Measurements from ENCODE around the gene C1orf146. TPM values are rescaled to one million over a fixed set of nuclear protein-coding genes. Genes with fewer than 3 reads are reported as not detected.

The C1orf146 gene
- total and polyA plus RNA-seq, 3 donors from 2014 or later, result 3.2 to 11.1 (median 8.0) TPM

GRCh38 chr1:92259350-92259749, 41.6 kb downstream of the C1orf146 start:
- Histone ChIP-seq H3K27ac (no peak overlapping the region), H3K36me3 (ENCODE audit: low read depth, missing control alignments) (no peaks in the 10 kb centered on the region), H3K9me3 (no peaks in the 10 kb centered on the region), H3K27me3 (no peaks in the 10 kb centered on the region), H3K4me1 (no peaks in the 10 kb centered on the region), H3K4me3 (no peak overlapping the region)
- no peak for TF ChIP-seq POLR2A (IDR thresholded peaks at IDR 0.05)
- no peak for TF ChIP-seq CTCF (IDR thresholded peaks at IDR 0.05)
- intact Hi-C loops (cut with DNase I; ENCODE audit: low total_unique reads), result no loop called here
- WGBS, 2 donors, result 95 to 100% methylated on average over 1 of the region's 1 CpG
- no peak for DNase-seq

DNA sequence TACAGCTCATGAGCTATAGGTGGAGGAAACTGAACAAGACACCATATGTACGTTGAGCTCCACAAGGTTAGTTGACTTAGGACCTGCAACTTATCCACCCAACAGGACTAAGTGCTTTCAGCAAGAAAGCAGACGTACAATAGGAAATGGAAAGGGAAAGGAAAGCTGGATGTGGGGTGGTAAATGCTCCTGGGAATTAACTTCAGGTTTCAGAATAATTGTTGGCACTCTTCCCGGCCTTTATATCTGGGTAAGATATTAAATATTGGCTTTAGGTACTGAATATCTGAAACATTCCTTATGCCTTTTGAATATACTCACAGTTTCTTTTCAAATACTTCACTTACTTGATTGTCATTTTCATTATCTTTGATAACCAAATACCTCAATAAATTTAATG, 44.8 kb downstream of the C1orf146 start:
- 80% methylated on average over 3 of the region's 3 CpGs for WGBS, 2 donors
- Histone ChIP-seq H3K36me3 (ENCODE audit: low read depth, missing control alignments) (no peaks in the 10 kb centered on the region), H3K27me3 (no peaks in the 10 kb centered on the region), H3K4me3 (no peak overlapping the region), H3K9me3 (no peaks in the 10 kb centered on the region), H3K27ac (no peak overlapping the region), H3K4me1 (no peaks in the 10 kb centered on the region)
- no peak for DNase-seq
- TF ChIP-seq CTCF (IDR thresholded peaks at IDR 0.05), result no peak
- no peak for TF ChIP-seq POLR2A (IDR thresholded peaks at IDR 0.05)
- intact Hi-C loops (cut with DNase I; ENCODE audit: low total_unique reads), result no loop called here

- DNase-seq, result no peak
- no peaks in the 10 kb centered on the region for H3K9me3 ChIP-seq
- no peak for TF ChIP-seq CTCF (IDR thresholded peaks at IDR 0.05)
- 77 to 94% methylated on average over 1 of the region's 1 CpG for WGBS, 2 donors
- H3K4me3 ChIP-seq, result no peak overlapping the region
- H3K4me1 ChIP-seq, result no peaks in the 10 kb centered on the region
- intact Hi-C loops (cut with DNase I; ENCODE audit: low total_unique reads), result no loop called here
- H3K27me3 ChIP-seq, result no peaks in the 10 kb centered on the region
- H3K36me3 ChIP-seq (ENCODE audit: low read depth, missing control alignments), result no peaks in the 10 kb centered on the region
- no peak overlapping the region for H3K27ac ChIP-seq
These were observed 55.3 kb downstream of the C1orf146 start for GRCh38 chr1:92273039-92273438.

DNA sequence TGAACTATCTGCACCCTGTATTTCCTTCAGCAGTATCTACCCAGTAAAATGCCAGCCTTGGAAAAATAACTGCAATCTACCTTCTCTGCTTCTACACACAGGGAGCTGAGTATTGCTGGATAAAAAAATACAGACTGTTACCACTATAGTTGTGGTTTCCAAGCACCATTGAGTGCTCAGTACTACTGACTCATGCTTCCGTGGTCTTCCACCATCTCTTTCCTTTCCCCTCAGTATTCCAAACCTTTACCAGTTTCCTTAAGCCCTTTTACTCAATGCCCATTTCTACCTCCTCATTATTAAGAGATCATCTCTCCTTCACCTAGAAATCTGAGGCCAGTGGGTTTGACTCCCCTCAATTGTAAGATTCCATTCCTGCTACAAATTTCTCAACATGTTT, 57.2 kb downstream of the C1orf146 start:
- Histone ChIP-seq H3K4me3 (no peak overlapping the region), H3K36me3 (ENCODE audit: low read depth, missing control alignments) (no peaks in the 10 kb centered on the region), H3K4me1 (no peaks in the 10 kb centered on the region), H3K9me3 (no peaks in the 10 kb centered on the region), H3K27ac (no peak overlapping the region), H3K27me3 (no peaks in the 10 kb centered on the region)
- no peak for DNase-seq
- TF ChIP-seq POLR2A (IDR thresholded peaks at IDR 0.05) (no peak), CTCF (IDR thresholded peaks at IDR 0.05) (no peak)
- intact Hi-C loops (cut with DNase I; ENCODE audit: low total_unique reads), result no loop called here
- 94 to 100% methylated on average over 1 of the region's 1 CpG for WGBS, 2 donors

DNA sequence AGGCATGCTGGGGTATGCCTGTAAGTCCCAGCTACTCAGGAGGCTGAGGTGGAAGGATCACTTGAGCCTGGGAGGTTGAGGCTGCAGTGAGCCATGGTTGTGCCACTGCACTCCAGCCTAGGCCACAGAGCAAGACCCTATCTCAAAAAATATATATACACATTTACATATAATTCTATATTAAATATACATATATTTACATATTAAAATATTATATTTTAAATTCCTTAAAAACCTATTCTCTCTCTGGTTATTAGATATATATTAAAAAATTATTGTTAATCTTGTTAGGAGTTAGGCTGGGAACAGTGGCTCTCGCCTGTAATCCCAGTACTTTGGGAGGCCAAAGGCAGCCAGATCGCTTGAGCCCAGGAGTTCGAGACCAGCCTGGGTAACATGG, 58.4 kb downstream of the C1orf146 start:
- intact Hi-C loops (cut with DNase I; ENCODE audit: low total_unique reads), result no loop called here
- H3K36me3 ChIP-seq (ENCODE audit: low read depth, missing control alignments), result no peaks in the 10 kb centered on the region

More for the DNA sequence above, 58.4 kb downstream of the C1orf146 start:
- TF ChIP-seq POLR2A (IDR thresholded peaks at IDR 0.05), result no peak
- TF ChIP-seq CTCF (IDR thresholded peaks at IDR 0.05), result no peak
- no peak overlapping the region for H3K4me3 ChIP-seq
- no peaks in the 10 kb centered on the region for H3K4me1 ChIP-seq
- H3K9me3 ChIP-seq, result no peaks in the 10 kb centered on the region
- 96 to 98% methylated on average over 3 of the region's 3 CpGs for WGBS, 2 donors
- H3K27me3 ChIP-seq, result no peaks in the 10 kb centered on the region
- no peak overlapping the region for H3K27ac ChIP-seq
- no peak for DNase-seq

Data from testis (tissue), 3 donors.